Stimulated activated CD4-positive, alpha-beta T cell treated with anti-CD3 and anti-CD28 coated beads, Interleukin-2, amount 100 ng/mL, for 4 hours (primary cell): ENCODE measurements around the gene ST6GALNAC1.

Source experiments
- DNase-seq: peaks from one replicate; pipeline ENCODE4 v3.0.0-alpha.2; 2020; ENCODE audit warnings: low read depth

ST6GALNAC1 gene

GRCh38 chr17:76676629-76677028 lies 33.1 kb upstream of the ST6GALNAC1 start:
- DNase-seq = no peak

GRCh38 chr17:76675648-76676047 lies 32.1 kb upstream of the ST6GALNAC1 start:
- no peak for DNase-seq

GRCh38 chr17:76674600-76674999 lies 31.0 kb upstream of the ST6GALNAC1 start:
- DNase-seq = no peak

GRCh38 chr17:76673729-76674128 lies 30.2 kb upstream of the ST6GALNAC1 start:
- no peak for DNase-seq

- DNase-seq = no peak
These were observed 29.3 kb upstream of the ST6GALNAC1 start for GRCh38 chr17:76672892-76673291.

GRCh38 chr17:76672270-76672851 lies 28.8 kb upstream of the ST6GALNAC1 start:
- no peak for DNase-seq

GRCh38 chr17:76671912-76672262 lies 28.3 kb upstream of the ST6GALNAC1 start:
- DNase-seq = no peak

GRCh38 chr17:76671123-76671911 lies 27.8 kb upstream of the ST6GALNAC1 start:
- DNase-seq = peak; percentile 99

- DNase-seq = no peak
These were observed 27.2 kb upstream of the ST6GALNAC1 start for GRCh38 chr17:76670718-76671122.

GRCh38 chr17:76670020-76670717 lies 26.6 kb upstream of the ST6GALNAC1 start:
- DNase-seq = no peak

- no peak for DNase-seq
These were observed 24.4 kb upstream of the ST6GALNAC1 start for GRCh38 chr17:76667786-76668453.

- no peak for DNase-seq
These were observed 23.9 kb upstream of the ST6GALNAC1 start for GRCh38 chr17:76667491-76667755.

- DNase-seq = no peak
These were observed 17.1 kb upstream of the ST6GALNAC1 start for GRCh38 chr17:76660656-76661042.

GRCh38 chr17:76659928-76660655 lies 16.5 kb upstream of the ST6GALNAC1 start:
- DNase-seq = no peak

GRCh38 chr17:76658242-76658662 lies 14.7 kb upstream of the ST6GALNAC1 start:
- DNase-seq = no peak

- DNase-seq = no peak
These were observed 14.1 kb upstream of the ST6GALNAC1 start for GRCh38 chr17:76657505-76658241.

GRCh38 chr17:76654408-76654807 lies 10.9 kb upstream of the ST6GALNAC1 start:
- no peak for DNase-seq

GRCh38 chr17:76650504-76650903 lies 6.9 kb upstream of the ST6GALNAC1 start:
- DNase-seq = no peak

- no peak for DNase-seq
These were observed 3.2 kb upstream of the ST6GALNAC1 start for GRCh38 chr17:76646712-76647111.

- no peak for DNase-seq
These were observed 1.9 kb upstream of the ST6GALNAC1 start for GRCh38 chr17:76645481-76645880.

- DNase-seq = no peak
These were observed 1.4 kb upstream of the ST6GALNAC1 start for GRCh38 chr17:76644995-76645394.

- no peak for DNase-seq
These were observed 563 bp downstream of the ST6GALNAC1 start for GRCh38 chr17:76642994-76643393.
